Testis (tissue), 3 donors: ENCODE results near the gene NFKBIA. TPM values are rescaled to one million over a fixed set of nuclear protein-coding genes. Genes with fewer than 3 reads are reported as not detected.

Experiments used
- DNase-seq: peaks from one replicate; pipeline ENCODE4 v3.0.0-alpha.2; 2019
- H3K27ac ChIP-seq, 2 donors: fragments of 200-600 bp; sonication (generic); one replicate each; pipeline ENCODE4 v1.5.1; 2019
- H3K27me3 ChIP-seq: fragments of 200-600 bp; sonication (generic); one replicate; pipeline ENCODE4 v1.5.1; 2019
- H3K36me3 ChIP-seq: fragments of 200-600 bp; sonication (generic); one replicate; pipeline ENCODE4 v1.5.1; 2017; ENCODE audit warnings: low read depth; ENCODE audit errors: missing control alignments
- H3K4me1 ChIP-seq: fragments of 200-600 bp; sonication (generic); one replicate; pipeline ENCODE4 v1.5.1; 2019
- H3K4me3 ChIP-seq, 2 donors: fragments of 200-600 bp; sonication (generic); one replicate each; pipeline ENCODE4 v1.5.1; 2017 to 2019
- H3K9me3 ChIP-seq: fragments of 200-600 bp; sonication (generic); one replicate; pipeline ENCODE4 v1.5.1; 2017
- POLR2A ChIP-seq: fragments of 450-650 bp; IDR thresholded peaks from one replicate; pipeline ENCODE4 v1.6.1; 2017; ENCODE audit warnings: antibody characterized with exemption, mild to moderate bottlenecking, moderate library complexity
- WGBS, 2 donors: methylation state at CpG; one replicate each; pipeline ENCODE4 v1.1.5; 2018; 5-methylcytosine and 5-hydroxymethylcytosine counted together
- intact Hi-C: fragments of 100-400 bp; cut with DNase I; formaldehyde crosslinking; loops from one replicate; pipeline ENCODE4 v1.15.1; 2023; ENCODE audit warnings: low total_unique reads
- polyA plus RNA-seq: library from polyadenylated mRNA; stranded (reverse); fragments of 350-450 nt; fragmentation: Illumina TruSeq; extraction: RNeasy Lipid Tissue Mini Kit (QIAGEN cat#74804); gene quantifications from one replicate; pipeline ENCODE4 v1.2.3, GENCODE V29; 2014; ENCODE audit warnings: low read depth, low replicate concordance; ENCODE audit not compliant: insufficient read depth
- total RNA-seq, 2 donors: library from RNA; depleted of rRNA; stranded (reverse); fragments of >200 nt; gene quantifications; one replicate each; pipeline ENCODE4 v1.2.3, GENCODE V29; 2016
- TF ChIP-seq, protein P1 (sequence below), 3 experiments: fragments of 450-650 bp in 2 of 3; fragments of 200-600 bp in 1 of 3; sonication (generic) in 1 of 3; IDR thresholded peaks; one replicate each; pipeline ENCODE4 v1.5.1; 2016 to 2019; ENCODE audit warnings: antibody characterized with exemption in 3 of 3, mild to moderate bottlenecking in 2 of 3, moderate library complexity in 1 of 3

The NFKBIA gene
- total and polyA plus RNA-seq, 3 donors from 2014 or later: 64.7 to 171 (median 154) TPM

GRCh38 chr14:35418093-35418492 lies 13.5 kb upstream of the NFKBIA start:
- intact Hi-C loops: loop anchor here (10.0 kb wide), 1 partner anchor 293 kb away; the partner anchor contains the start of genes PPP2R3C and PRORP
- Histone ChIP-seq H3K36me3 (no peaks in the 10 kb centered on the region), H3K27ac (no peak overlapping the region), H3K27me3 (no peaks in the 10 kb centered on the region), H3K9me3 (no peaks in the 10 kb centered on the region), H3K4me3 (no peak overlapping the region), H3K4me1 (no peaks in the 10 kb centered on the region)
- TF ChIP-seq POLR2A: no peak
- TF ChIP-seq, protein P1, sequence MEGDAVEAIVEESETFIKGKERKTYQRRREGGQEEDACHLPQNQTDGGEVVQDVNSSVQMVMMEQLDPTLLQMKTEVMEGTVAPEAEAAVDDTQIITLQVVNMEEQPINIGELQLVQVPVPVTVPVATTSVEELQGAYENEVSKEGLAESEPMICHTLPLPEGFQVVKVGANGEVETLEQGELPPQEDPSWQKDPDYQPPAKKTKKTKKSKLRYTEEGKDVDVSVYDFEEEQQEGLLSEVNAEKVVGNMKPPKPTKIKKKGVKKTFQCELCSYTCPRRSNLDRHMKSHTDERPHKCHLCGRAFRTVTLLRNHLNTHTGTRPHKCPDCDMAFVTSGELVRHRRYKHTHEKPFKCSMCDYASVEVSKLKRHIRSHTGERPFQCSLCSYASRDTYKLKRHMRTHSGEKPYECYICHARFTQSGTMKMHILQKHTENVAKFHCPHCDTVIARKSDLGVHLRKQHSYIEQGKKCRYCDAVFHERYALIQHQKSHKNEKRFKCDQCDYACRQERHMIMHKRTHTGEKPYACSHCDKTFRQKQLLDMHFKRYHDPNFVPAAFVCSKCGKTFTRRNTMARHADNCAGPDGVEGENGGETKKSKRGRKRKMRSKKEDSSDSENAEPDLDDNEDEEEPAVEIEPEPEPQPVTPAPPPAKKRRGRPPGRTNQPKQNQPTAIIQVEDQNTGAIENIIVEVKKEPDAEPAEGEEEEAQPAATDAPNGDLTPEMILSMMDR (IDR thresholded peaks at IDR 0.05): no peak
- DNase-seq: no peak
- 51 to 71% methylated on average over 2 of the region's 2 CpGs for WGBS, 2 donors

GRCh38 chr14:35416108-35416750 lies 11.7 kb upstream of the NFKBIA start:
- intact Hi-C loops: loop anchor here (10.0 kb wide), 1 partner anchor 291 kb away; the partner anchor contains the start of genes PPP2R3C and PRORP
- Histone ChIP-seq H3K36me3 (no peaks in the 10 kb centered on the region), H3K4me3 (no peak overlapping the region), H3K27me3 (no peaks in the 10 kb centered on the region), H3K4me1 (no peaks in the 10 kb centered on the region), H3K9me3 (no peaks in the 10 kb centered on the region), H3K27ac (no peak overlapping the region)
- TF ChIP-seq, protein P1 (IDR thresholded peaks at IDR 0.05): no peak
- TF ChIP-seq POLR2A: no peak
- WGBS, 2 donors: 55 to 67% methylated on average over 5 of the region's 5 CpGs
- no peak for DNase-seq

GRCh38 chr14:35414365-35414764 lies 9.8 kb upstream of the NFKBIA start:
- DNase-seq: no peak
- intact Hi-C loops: loop anchor here (10.0 kb wide), 1 partner anchor 290 kb away; the partner anchor contains the start of genes PPP2R3C and PRORP
- no peaks in the 10 kb centered on the region for H3K4me1 ChIP-seq
- 55% methylated on average over 4 of the region's 4 CpGs for WGBS, 2 donors
- no peaks in the 10 kb centered on the region for H3K27me3 ChIP-seq
- no peak overlapping the region for H3K4me3 ChIP-seq
- no peak overlapping the region for H3K27ac ChIP-seq
- TF ChIP-seq POLR2A: no peak
- TF ChIP-seq, protein P1 (IDR thresholded peaks at IDR 0.05): no peak
- no peaks in the 10 kb centered on the region for H3K9me3 ChIP-seq
- no peaks in the 10 kb centered on the region for H3K36me3 ChIP-seq

DNA sequence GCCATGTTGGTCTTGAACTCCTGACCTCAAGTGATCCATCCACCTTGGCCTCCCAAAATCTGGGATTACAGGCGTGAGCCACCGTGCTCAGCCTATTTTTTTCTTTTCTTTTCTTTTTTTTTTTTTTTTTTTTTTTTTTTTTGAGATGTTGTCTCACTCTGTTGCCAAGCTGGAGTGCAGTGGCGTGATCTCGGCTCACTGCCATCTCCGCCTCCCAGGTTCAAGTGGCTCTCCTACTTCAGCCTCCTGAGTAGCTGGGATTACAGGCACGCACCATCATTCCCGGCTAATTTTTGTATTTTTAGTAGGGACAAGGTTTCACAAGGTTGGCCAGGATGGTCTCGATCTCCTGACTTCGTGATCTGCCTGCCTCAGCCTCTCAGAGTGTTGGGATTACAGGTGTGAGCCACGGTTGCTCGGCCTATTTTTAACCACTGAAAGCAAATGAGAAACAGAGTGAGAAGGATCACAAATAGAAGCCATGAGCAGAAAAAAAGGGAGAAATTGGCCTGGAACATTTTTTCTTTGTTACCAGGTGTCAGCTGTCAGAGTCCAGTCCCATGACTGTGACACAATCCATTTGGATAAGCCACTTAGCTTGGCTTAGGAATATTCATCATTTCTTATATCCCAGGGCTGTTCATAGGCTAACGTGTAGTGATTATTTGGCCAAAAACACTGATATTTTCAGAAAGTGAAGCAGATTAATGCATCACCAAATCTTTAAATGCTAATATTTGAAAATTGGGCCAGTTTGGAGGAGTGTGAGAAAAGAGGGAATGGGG lies 7.9 kb upstream of the NFKBIA start:
- Histone ChIP-seq H3K36me3 (no peaks in the 10 kb centered on the region), H3K4me1 (no peaks in the 10 kb centered on the region), H3K9me3 (no peaks in the 10 kb centered on the region), H3K27ac (no peak overlapping the region), H3K4me3 (no peak overlapping the region), H3K27me3 (no peaks in the 10 kb centered on the region)
- TF ChIP-seq, protein P1 (IDR thresholded peaks at IDR 0.05): no peak
- no peak for TF ChIP-seq POLR2A
- intact Hi-C loops: loop anchor here (10.0 kb wide), 1 partner anchor 288 kb away; the partner anchor contains the start of genes PPP2R3C and PRORP
- DNase-seq: no peak
- WGBS, 2 donors: 86 to 88% methylated on average over 12 of the region's 12 CpGs
